GM12875 (cell line): ENCODE measurements around the gene TUBGCP2.

Source experiments
- H3K4me3 ChIP-seq: one replicate; pipeline ENCODE4 v1.5.1; 2011; ENCODE audit warnings: low read depth, low read length, control low read depth
- CTCF ChIP-seq: IDR thresholded peaks from 2 replicates; pipeline ENCODE4 v1.5.1; 2011; ENCODE audit warnings: low read depth, mild to moderate bottlenecking, control low read depth, inconsistent platforms, low read length, moderate library complexity, borderline replicate concordance; ENCODE audit not compliant: insufficient read depth

Gene TUBGCP2

GRCh38 chr10:133335246-133336117 is 26.8 kb upstream of the TUBGCP2 start:
- TF ChIP-seq CTCF = no peak
- no peak overlapping the region for H3K4me3 ChIP-seq

- no peak overlapping the region for H3K4me3 ChIP-seq
- TF ChIP-seq CTCF = no peak
Measured at GRCh38 chr10:133334503-133335245, 26.0 kb upstream of the TUBGCP2 start.

GRCh38 chr10:133332936-133333699 is 24.4 kb upstream of the TUBGCP2 start:
- H3K4me3 ChIP-seq = no peak overlapping the region
- no peak for TF ChIP-seq CTCF

GRCh38 chr10:133329491-133330202 is 21.0 kb upstream of the TUBGCP2 start:
- peak; percentile 91 for TF ChIP-seq CTCF
- H3K4me3 ChIP-seq = no peak overlapping the region

GRCh38 chr10:133328358-133329343 is 20.0 kb upstream of the TUBGCP2 start:
- no peak overlapping the region for H3K4me3 ChIP-seq
- TF ChIP-seq CTCF = no peak

GRCh38 chr10:133327651-133328357 is 19.1 kb upstream of the TUBGCP2 start:
- no peak for TF ChIP-seq CTCF
- H3K4me3 ChIP-seq = no peak overlapping the region
